HepG2 (cell line): ENCODE measurements around the gene LRPPRC. TPM values are rescaled to one million over a fixed set of nuclear protein-coding genes. Genes with fewer than 3 reads are reported as not detected.

Experiments
- FOXJ3 ChIP-seq: sonication (generic); formaldehyde crosslinking; IDR thresholded peaks from 2 replicates; pipeline ENCODE4 v1.4.0; 2020; ENCODE audit warnings: missing genetic modification reagents, mild to moderate bottlenecking, borderline replicate concordance
- HNF4G ChIP-seq, 2 experiments: sonication (generic) in 1 of 2; formaldehyde crosslinking in 1 of 2; IDR thresholded peaks; 2 replicates each; pipeline versions ENCODE4 v1.4.0 to v1.6.1; 2011 to 2020; ENCODE audit warnings: borderline replicate concordance in 2 of 2, low read depth in 2 of 2, mild to moderate bottlenecking in 2 of 2, low read length in 1 of 2, missing genetic modification reagents in 1 of 2, moderate library complexity in 1 of 2
- NR1H2 ChIP-seq: sonication (generic); formaldehyde crosslinking; IDR thresholded peaks from 2 replicates; pipeline ENCODE4 v1.8.1; 2022; ENCODE audit warnings: low read depth, missing genetic modification reagents, borderline replicate concordance
- RBAK ChIP-seq: sonication (generic); formaldehyde crosslinking; IDR thresholded peaks from 2 replicates; pipeline ENCODE4 v1.5.1; 2020; ENCODE audit warnings: mild to moderate bottlenecking, missing genetic modification reagents
- RFXAP ChIP-seq: sonication (generic); formaldehyde crosslinking; IDR thresholded peaks from 2 replicates; pipeline ENCODE4 v1.4.0; 2020; ENCODE audit warnings: missing genetic modification reagents, borderline replicate concordance
- SIN3A ChIP-seq: IDR thresholded peaks from 2 replicates; pipeline ENCODE4 v1.6.1; 2011; ENCODE audit warnings: low read depth, mild to moderate bottlenecking, control low read depth, low read length, borderline replicate concordance
- SMC3 ChIP-seq: IDR thresholded peaks from 2 replicates; pipeline ENCODE4 v1.6.1; 2011; ENCODE audit warnings: low read length, improper control_type of control experiment
- TBX3 ChIP-seq: fragments of 450-650 bp; IDR thresholded peaks from 2 replicates; pipeline ENCODE4 v1.6.1; 2017; ENCODE audit warnings: antibody characterized with exemption, mild to moderate bottlenecking, inconsistent platforms, borderline replicate concordance
- ZFAT ChIP-seq: sonication (generic); formaldehyde crosslinking; conservative IDR thresholded peaks from 2 replicates; pipeline ENCODE4 v1.8.1; 2023; ENCODE audit warnings: missing genetic modification reagents, inconsistent platforms
- ZFP62 ChIP-seq: sonication (generic); formaldehyde crosslinking; IDR thresholded peaks from 2 replicates; pipeline ENCODE4 v1.4.0; 2020; ENCODE audit warnings: missing genetic modification reagents
- ZNF12 ChIP-seq: sonication (generic); formaldehyde crosslinking; IDR thresholded peaks from 2 replicates; pipeline ENCODE4 v1.5.0; 2020; ENCODE audit warnings: missing genetic modification reagents
- ZNF343 ChIP-seq: sonication (generic); formaldehyde crosslinking; IDR thresholded peaks from 2 replicates; pipeline ENCODE4 v1.4.0; 2020; ENCODE audit warnings: mild to moderate bottlenecking, missing genetic modification reagents
- ZNF546 ChIP-seq: sonication (generic); formaldehyde crosslinking; conservative IDR thresholded peaks from 2 replicates; pipeline ENCODE4 v1.8.1; 2023; ENCODE audit warnings: mild to moderate bottlenecking, missing genetic modification reagents
- ZSCAN9 ChIP-seq: IDR thresholded peaks from 2 replicates; pipeline ENCODE4 v1.6.1; 2016; ENCODE audit warnings: borderline replicate concordance
- polyA plus RNA-seq, 8 experiments: library from polyadenylated mRNA; depleted of rRNA in 3 of 8; stranded (reverse) in 7 of 8; unstranded in 1 of 8; fragments of >200 nt; fragmentation: Illumina TruSeq in 4 of 8; extraction: Trizol in 4 of 8; gene quantifications; 2 replicates each; pipeline versions ENCODE4 v1.2.1 to v1.2.3, GENCODE V29; 2011 to 2016; ENCODE audit warnings: low read depth in 4 of 8, missing spikeins in 1 of 8, mixed read lengths in 1 of 8; ENCODE audit not compliant: insufficient read depth in 1 of 8
- total RNA-seq, 5 experiments: library from RNA; depleted of rRNA; stranded (reverse); fragments of >200 nt; fragmentation: Illumina TruSeq; extraction: Trizol; gene quantifications; 2 replicates each; pipeline ENCODE4 v1.2.3, GENCODE V29; 2016; ENCODE audit warnings: low read depth in 1 of 5
- TF ChIP-seq, protein P1 (sequence below): sonication (generic); formaldehyde crosslinking; IDR thresholded peaks from 2 replicates; pipeline ENCODE4 v1.9.0; 2022; ENCODE audit warnings: low read depth, missing genetic modification reagents
- TF ChIP-seq, protein P2 (sequence below): sonication (generic); formaldehyde crosslinking; IDR thresholded peaks from 2 replicates; pipeline ENCODE4 v1.4.0; 2020; ENCODE audit warnings: missing genetic modification reagents
- TF ChIP-seq, protein P3 (sequence below): sonication (generic); formaldehyde crosslinking; IDR thresholded peaks from 2 replicates; pipeline ENCODE4 v1.8.0; 2022; ENCODE audit warnings: mild to moderate bottlenecking, missing genetic modification reagents, borderline replicate concordance
- TF ChIP-seq, protein P4 (sequence below): sonication (generic); formaldehyde crosslinking; IDR thresholded peaks from 2 replicates; pipeline ENCODE4 v1.4.0; 2020; ENCODE audit warnings: missing genetic modification reagents
- TF ChIP-seq, protein P5 (sequence below): sonication (generic); formaldehyde crosslinking; IDR thresholded peaks from 2 replicates; pipeline ENCODE4 v1.5.1; 2020; ENCODE audit warnings: missing genetic modification reagents, mild to moderate bottlenecking, borderline replicate concordance

LRPPRC gene
- total and polyA plus RNA-seq, 2 of the 13 experiments (the other 11 are each of a cell fraction or from before 2014, with no cell fraction given), result 117 to 167 TPM

DNA sequence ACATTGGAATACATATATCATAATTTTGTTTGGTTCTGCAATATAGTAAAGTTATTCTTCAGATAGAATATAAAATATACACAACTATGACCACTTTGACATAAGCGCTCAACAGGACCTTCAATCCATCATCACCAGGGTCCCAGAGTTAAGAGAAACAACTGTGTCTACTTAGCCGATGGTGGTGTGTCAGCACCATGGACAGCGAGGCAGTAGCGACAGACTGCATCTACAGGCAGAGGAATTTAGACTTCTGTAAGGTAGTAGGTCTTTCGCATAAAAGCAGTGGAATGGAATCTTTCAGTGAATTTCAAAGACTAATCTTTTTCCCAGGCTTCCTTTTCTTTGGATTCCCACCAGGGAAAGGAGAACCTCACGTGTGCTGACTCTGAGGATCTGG, 20.5 kb upstream of the LRPPRC start (continued):
- TF ChIP-seq HNF4G (IDR thresholded peaks at IDR 0.05; ENCODE audit: borderline replicate concordance, low read depth, low read length) (no peak), HNF4G (CRISPR knock-in tag; IDR thresholded peaks at IDR 0.05; ENCODE audit: borderline replicate concordance, low read depth) (no peak), RFXAP (peak; percentile 62; the same call in 1 of the 2 replicates), ZNF546 (CRISPR knock-in tag) (0 out of 2 replicates have a peak, but pooled peaks have one; percentile 51), FOXJ3 (CRISPR knock-in tag) (no peak), ZNF343 (CRISPR knock-in tag) (0 out of 2 replicates have a peak, but pooled peaks have one; percentile 44), ZNF12 (CRISPR knock-in tag) (peak; percentile 87), NR1H2 (CRISPR knock-in tag) (no peak), ZSCAN9 (CRISPR knock-in tag) (peak; percentile 99), ZFP62 (CRISPR knock-in tag) (no peak), TBX3 (no peak), SMC3 (no peak), RBAK (no peak), SIN3A (peak; percentile 61; the same call in 1 of the 2 replicates), ZFAT (0 out of 2 replicates have a peak, but pooled peaks have one; percentile 43)
- TF ChIP-seq, protein P1, sequence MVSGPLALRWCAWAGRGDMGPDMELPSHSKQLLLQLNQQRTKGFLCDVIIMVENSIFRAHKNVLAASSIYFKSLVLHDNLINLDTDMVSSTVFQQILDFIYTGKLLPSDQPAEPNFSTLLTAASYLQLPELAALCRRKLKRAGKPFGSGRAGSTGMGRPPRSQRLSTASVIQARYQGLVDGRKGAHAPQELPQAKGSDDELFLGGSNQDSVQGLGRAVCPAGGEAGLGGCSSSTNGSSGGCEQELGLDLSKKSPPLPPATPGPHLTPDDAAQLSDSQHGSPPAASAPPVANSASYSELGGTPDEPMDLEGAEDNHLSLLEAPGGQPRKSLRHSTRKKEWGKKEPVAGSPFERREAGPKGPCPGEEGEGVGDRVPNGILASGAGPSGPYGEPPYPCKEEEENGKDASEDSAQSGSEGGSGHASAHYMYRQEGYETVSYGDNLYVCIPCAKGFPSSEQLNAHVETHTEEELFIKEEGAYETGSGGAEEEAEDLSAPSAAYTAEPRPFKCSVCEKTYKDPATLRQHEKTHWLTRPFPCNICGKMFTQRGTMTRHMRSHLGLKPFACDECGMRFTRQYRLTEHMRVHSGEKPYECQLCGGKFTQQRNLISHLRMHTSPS (CRISPR knock-in tag), result no peak
- TF ChIP-seq, protein P2, sequence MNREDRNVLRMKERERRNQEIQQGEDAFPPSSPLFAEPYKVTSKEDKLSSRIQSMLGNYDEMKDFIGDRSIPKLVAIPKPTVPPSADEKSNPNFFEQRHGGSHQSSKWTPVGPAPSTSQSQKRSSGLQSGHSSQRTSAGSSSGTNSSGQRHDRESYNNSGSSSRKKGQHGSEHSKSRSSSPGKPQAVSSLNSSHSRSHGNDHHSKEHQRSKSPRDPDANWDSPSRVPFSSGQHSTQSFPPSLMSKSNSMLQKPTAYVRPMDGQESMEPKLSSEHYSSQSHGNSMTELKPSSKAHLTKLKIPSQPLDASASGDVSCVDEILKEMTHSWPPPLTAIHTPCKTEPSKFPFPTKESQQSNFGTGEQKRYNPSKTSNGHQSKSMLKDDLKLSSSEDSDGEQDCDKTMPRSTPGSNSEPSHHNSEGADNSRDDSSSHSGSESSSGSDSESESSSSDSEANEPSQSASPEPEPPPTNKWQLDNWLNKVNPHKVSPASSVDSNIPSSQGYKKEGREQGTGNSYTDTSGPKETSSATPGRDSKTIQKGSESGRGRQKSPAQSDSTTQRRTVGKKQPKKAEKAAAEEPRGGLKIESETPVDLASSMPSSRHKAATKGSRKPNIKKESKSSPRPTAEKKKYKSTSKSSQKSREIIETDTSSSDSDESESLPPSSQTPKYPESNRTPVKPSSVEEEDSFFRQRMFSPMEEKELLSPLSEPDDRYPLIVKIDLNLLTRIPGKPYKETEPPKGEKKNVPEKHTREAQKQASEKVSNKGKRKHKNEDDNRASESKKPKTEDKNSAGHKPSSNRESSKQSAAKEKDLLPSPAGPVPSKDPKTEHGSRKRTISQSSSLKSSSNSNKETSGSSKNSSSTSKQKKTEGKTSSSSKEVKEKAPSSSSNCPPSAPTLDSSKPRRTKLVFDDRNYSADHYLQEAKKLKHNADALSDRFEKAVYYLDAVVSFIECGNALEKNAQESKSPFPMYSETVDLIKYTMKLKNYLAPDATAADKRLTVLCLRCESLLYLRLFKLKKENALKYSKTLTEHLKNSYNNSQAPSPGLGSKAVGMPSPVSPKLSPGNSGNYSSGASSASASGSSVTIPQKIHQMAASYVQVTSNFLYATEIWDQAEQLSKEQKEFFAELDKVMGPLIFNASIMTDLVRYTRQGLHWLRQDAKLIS (CRISPR knock-in tag), result no peak
- TF ChIP-seq, protein P3, sequence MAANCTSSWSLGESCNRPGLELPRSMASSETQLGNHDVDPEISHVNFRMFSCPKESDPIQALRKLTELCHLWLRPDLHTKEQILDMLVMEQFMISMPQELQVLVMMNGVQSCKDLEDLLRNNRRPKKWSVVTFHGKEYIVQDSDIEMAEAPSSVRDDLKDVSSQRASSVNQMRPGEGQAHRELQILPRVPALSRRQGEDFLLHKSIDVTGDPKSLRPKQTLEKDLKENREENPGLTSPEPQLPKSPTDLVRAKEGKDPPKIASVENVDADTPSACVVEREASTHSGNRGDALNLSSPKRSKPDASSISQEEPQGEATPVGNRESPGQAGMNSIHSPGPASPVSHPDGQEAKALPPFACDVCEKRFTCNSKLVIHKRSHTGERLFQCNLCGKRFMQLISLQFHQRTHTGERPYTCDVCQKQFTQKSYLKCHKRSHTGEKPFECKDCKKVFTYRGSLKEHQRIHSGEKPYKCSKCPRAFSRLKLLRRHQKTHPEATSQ (CRISPR knock-in tag), result 0 out of 2 replicates have a peak, but pooled peaks have one; percentile 72
- TF ChIP-seq, protein P4, sequence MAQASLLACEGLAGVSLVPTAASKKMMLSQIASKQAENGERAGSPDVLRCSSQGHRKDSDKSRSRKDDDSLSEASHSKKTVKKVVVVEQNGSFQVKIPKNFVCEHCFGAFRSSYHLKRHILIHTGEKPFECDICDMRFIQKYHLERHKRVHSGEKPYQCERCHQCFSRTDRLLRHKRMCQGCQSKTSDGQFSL, result no peak
- TF ChIP-seq, protein P5, sequence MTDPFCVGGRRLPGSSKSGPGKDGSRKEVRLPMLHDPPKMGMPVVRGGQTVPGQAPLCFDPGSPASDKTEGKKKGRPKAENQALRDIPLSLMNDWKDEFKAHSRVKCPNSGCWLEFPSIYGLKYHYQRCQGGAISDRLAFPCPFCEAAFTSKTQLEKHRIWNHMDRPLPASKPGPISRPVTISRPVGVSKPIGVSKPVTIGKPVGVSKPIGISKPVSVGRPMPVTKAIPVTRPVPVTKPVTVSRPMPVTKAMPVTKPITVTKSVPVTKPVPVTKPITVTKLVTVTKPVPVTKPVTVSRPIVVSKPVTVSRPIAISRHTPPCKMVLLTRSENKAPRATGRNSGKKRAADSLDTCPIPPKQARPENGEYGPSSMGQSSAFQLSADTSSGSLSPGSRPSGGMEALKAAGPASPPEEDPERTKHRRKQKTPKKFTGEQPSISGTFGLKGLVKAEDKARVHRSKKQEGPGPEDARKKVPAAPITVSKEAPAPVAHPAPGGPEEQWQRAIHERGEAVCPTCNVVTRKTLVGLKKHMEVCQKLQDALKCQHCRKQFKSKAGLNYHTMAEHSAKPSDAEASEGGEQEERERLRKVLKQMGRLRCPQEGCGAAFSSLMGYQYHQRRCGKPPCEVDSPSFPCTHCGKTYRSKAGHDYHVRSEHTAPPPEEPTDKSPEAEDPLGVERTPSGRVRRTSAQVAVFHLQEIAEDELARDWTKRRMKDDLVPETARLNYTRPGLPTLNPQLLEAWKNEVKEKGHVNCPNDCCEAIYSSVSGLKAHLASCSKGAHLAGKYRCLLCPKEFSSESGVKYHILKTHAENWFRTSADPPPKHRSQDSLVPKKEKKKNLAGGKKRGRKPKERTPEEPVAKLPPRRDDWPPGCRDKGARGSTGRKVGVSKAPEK (CRISPR knock-in tag), result no peak
